Stomach (tissue), 4 donors: Measurements from ENCODE around the gene OMA1.

Experiments
- POLR2A ChIP-seq, 4 donors: fragments of 450-650 bp; IDR thresholded peaks; one replicate each; pipeline ENCODE4 v1.6.1; 2016; ENCODE audit warnings: antibody characterized with exemption in 4 of 4, control low read depth in 2 of 4, mild to moderate bottlenecking in 1 of 4, moderate library complexity in 1 of 4
- TF ChIP-seq, protein P1 (sequence below), 7 experiments: fragments of 450-650 bp in 4 of 7; fragments of 200-600 bp in 3 of 7; sonication (generic) in 3 of 7; IDR thresholded peaks; one replicate each; pipeline ENCODE4 v1.5.1; 2016 to 2019; ENCODE audit warnings: antibody characterized with exemption in 7 of 7, control low read depth in 2 of 7, mild to moderate bottlenecking in 1 of 7

DNA sequence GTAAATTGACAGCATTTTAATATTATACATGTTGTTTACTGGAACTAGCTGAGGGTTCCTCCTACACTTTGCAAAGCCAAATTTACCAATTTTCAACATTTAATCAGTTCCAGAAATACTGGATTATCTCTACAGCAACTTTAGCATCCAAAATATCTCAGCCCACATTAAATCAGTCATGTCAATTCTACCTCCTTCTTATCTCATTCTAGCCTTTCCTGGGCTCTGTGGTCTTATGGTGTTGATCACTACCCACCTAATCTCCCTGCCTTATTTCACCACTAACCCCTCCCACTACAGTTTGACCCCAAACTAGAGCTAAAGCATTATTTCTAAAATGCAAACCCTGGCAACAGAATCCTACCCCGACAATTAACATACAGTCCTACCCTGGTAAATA is 3.3 kb downstream of the OMA1 start:
- no peak for TF ChIP-seq POLR2A (IDR thresholded peaks at IDR 0.05)
- TF ChIP-seq, protein P1, sequence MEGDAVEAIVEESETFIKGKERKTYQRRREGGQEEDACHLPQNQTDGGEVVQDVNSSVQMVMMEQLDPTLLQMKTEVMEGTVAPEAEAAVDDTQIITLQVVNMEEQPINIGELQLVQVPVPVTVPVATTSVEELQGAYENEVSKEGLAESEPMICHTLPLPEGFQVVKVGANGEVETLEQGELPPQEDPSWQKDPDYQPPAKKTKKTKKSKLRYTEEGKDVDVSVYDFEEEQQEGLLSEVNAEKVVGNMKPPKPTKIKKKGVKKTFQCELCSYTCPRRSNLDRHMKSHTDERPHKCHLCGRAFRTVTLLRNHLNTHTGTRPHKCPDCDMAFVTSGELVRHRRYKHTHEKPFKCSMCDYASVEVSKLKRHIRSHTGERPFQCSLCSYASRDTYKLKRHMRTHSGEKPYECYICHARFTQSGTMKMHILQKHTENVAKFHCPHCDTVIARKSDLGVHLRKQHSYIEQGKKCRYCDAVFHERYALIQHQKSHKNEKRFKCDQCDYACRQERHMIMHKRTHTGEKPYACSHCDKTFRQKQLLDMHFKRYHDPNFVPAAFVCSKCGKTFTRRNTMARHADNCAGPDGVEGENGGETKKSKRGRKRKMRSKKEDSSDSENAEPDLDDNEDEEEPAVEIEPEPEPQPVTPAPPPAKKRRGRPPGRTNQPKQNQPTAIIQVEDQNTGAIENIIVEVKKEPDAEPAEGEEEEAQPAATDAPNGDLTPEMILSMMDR (IDR thresholded peaks at IDR 0.05) = no peak
